Fibroblast of the aortic adventitia (primary cell): Measurements from ENCODE around the gene CHAD. TPM values are rescaled to one million over a fixed set of nuclear protein-coding genes. Genes with fewer than 3 reads are reported as not detected.
A peak's percentile ranks its signal among the peaks of the same experiment; 100 is the strongest.

Experiments
- DNase-seq: peaks from one replicate; pipeline ENCODE4 v3.0.0-alpha.2; 2010; ENCODE audit warnings: low read depth
- H3K4me3 ChIP-seq: 2 replicates; pipeline ENCODE4 v1.5.1; 2011; ENCODE audit warnings: low read depth, mild to moderate bottlenecking, control low read depth, low read length, moderate library complexity
- total RNA-seq: library from RNA; depleted of rRNA; stranded (reverse); fragments of >200 nt; gene quantifications from 2 replicates; pipeline ENCODE4 v1.2.3, GENCODE V29; 2012; ENCODE audit warnings: low replicate concordance
- TF ChIP-seq, protein P1 (sequence below): IDR thresholded peaks from 2 replicates; pipeline ENCODE4 v1.5.1; 2011; ENCODE audit warnings: mild to moderate bottlenecking, low read length, control low read depth, inconsistent platforms; ENCODE audit not compliant: insufficient read depth

CHAD gene
- total RNA-seq, 1 donor, result not detected

DNA sequence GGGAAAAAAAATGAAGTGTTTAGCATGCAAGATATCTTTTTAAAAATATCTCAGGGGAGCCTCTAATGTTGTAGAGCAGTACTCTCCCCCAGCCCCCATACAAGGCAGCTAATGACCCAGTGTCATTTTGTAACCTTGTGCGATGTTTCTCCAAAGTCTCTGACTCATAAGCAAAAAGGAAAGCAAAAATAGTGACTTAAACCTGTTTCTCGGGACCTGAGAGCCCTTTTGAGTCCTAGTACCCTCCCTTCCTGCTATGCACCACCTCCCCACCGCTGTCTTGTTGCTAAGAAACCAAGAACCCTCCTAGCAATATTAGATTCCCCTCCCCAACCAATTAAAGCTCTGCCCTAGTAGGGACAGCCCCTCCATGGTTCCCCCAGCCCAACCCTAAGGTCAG, 42.4 kb upstream of the CHAD start:
- DNase-seq, result peak; percentile 15
- no peak overlapping the region for H3K4me3 ChIP-seq
- TF ChIP-seq, protein P1, sequence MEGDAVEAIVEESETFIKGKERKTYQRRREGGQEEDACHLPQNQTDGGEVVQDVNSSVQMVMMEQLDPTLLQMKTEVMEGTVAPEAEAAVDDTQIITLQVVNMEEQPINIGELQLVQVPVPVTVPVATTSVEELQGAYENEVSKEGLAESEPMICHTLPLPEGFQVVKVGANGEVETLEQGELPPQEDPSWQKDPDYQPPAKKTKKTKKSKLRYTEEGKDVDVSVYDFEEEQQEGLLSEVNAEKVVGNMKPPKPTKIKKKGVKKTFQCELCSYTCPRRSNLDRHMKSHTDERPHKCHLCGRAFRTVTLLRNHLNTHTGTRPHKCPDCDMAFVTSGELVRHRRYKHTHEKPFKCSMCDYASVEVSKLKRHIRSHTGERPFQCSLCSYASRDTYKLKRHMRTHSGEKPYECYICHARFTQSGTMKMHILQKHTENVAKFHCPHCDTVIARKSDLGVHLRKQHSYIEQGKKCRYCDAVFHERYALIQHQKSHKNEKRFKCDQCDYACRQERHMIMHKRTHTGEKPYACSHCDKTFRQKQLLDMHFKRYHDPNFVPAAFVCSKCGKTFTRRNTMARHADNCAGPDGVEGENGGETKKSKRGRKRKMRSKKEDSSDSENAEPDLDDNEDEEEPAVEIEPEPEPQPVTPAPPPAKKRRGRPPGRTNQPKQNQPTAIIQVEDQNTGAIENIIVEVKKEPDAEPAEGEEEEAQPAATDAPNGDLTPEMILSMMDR, result no peak

DNA sequence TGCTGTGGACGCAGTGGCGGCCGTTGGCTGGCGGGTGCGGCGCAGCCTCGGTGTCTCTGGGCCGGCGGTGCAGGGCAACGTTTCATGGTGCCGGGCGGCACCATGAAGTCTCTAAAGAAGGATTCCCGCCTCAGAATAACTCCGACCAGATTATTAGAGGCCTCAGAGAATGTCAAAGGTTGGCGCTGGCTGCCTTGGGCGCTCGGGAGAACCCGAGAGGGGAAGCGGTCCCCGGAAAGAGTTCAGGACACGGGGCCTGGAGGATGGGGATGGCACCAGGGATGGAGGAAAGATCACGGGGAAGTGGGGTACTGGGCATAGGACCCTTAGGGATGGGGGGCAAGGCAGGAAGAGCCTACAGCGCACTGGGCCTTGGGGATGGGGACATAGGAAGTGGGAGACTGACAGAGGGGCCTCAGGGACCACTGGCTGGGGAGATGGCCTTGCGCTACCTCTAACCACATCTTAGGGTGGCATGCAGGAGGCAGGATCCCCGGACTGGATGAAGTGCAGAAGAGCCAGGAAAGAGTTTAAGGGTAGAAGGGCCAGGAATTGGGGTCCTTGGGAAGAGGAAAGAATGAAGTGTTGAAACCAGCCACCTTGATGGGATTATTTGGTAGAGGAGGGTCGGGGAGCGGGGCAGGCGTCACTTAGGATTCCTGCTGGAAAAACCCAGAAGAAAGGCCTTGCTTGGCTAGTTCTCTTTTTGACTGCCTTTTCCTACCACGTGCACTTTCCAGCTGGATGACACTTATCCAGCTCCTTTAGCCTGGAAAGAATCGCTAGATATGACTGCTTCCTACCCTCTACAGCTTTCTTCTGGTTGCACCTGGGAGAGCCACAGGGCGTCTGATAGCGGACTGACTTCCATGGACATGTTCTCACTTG, 40.1 kb upstream of the CHAD start:
- H3K4me3 ChIP-seq, result peak overlapping the region; percentile 58
- TF ChIP-seq, protein P1, result no peak
- peak; percentile 24 for DNase-seq

GRCh38 chr17:50507871-50508572, 39.3 kb upstream of the CHAD start, which contains the start of gene MYCBPAP:
MYCBPAP (plus strand) TSS chr17:50508439; CDS start chr17:50508675, 236 bp downstream.
- peak; percentile 59 for DNase-seq
- TF ChIP-seq, protein P1, result peak; percentile 18
- H3K4me3 ChIP-seq, result peak within 1 kb of the TSS; percentile 58

DNA sequence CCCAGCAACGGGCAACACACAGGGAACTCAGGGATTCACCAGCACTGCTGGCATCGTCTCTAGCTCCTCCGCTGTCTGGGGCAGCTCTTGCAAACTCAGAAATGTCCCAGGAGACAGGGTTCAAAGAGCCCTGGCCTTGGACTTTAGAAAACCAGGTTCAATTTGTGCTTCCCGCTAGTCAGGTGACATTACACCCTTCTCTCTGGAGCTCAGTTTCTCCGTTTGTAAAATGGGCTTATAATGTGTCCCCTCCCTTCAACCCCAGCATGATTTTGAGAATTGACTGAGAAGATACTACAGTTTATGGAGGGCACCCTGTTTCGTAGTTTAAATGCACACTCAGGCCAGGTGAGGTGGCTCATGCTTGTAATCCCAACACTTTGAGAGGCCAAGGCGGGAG, 37.6 kb upstream of the CHAD start:
- H3K4me3 ChIP-seq, result no peak overlapping the region
- TF ChIP-seq, protein P1, result no peak
- DNase-seq, result no peak

DNA sequence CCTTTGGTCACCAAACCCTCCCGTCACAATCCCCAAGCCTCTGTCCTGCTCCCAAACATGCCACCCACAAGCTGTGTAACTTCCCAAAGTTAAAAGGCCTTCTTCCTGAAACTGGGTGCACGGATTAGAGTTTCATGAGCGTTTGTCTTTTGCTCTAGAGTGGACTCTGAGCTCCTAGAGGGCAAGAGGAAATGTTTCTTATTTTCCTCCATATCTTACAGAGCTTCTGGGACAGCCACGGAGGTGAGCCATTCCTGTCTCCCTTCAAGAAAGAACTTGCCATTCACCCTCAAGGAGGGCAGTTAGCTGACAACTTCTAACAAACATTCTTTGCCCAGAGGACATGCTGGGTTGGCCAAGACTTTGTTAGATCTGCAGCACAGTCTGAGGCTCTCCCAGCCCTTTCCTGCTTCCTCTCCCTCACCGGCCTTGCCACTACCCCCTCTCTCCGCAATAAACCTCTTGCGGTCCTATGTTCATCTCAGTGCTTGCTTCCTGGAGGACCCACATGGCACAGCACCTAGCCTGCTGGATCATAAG, 37.0 kb upstream of the CHAD start:
- H3K4me3 ChIP-seq, result no peak overlapping the region
- TF ChIP-seq, protein P1, result no peak
- DNase-seq, result no peak

DNA sequence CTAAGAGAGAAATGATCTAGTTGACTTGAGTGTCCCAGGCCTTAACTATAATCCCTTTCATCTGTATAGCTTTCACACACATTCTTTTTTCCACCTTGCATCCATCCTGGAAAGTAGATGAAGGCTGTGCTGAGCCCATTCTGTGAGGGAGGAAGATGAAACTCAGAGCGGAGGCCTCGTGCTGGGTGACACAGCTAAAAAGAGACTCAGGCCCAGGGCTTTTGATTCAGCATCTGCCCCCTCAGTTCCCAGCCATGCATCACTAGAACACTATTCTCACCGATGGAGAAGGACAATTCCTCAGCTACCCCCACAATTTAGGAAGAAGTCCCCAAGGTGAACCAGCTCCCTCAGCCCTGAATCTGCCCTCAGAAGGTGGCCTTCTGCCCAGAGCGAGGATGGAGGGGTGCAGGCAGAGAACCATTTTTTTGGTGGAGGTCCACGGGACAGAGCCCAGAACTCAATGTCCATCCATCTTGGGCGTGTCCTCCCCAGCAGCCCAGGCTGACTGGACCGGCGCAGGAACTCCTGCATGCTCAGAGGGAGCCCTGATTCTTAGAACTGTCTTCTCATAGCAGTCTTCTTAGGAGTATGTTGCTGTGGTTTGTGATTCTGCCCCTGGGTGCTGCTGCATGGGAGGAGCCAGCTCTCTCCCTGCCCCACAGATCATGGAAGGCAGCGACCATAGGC, 33.8 kb upstream of the CHAD start:
- DNase-seq, result no peak
- no peak overlapping the region for H3K4me3 ChIP-seq
- TF ChIP-seq, protein P1, result no peak
